Left ventricle myocardium inferior (tissue), 1 donor: ENCODE results near the gene STRIP2. TPM values are rescaled to one million over a fixed set of nuclear protein-coding genes. Genes with fewer than 3 reads are reported as not detected.

Experiments used
- DNase-seq: peaks from one replicate; pipeline ENCODE4 v3.0.0-alpha.2; 2020
- H3K27ac ChIP-seq: fragments of 200-600 bp; replicated peaks from 2 replicates; pipeline ENCODE4 v1.8.0; 2021
- H3K27me3 ChIP-seq: fragments of 200-600 bp; 2 replicates; pipeline ENCODE4 v1.8.0; 2021; ENCODE audit warnings: low read depth
- H3K36me3 ChIP-seq: fragments of 200-600 bp; 2 replicates; pipeline ENCODE4 v1.8.0; 2021
- H3K4me1 ChIP-seq: fragments of 200-600 bp; 2 replicates; pipeline ENCODE4 v1.8.0; 2021
- H3K4me3 ChIP-seq: fragments of 200-600 bp; 2 replicates; pipeline ENCODE4 v1.8.0; 2021; ENCODE audit warnings: mild to moderate bottlenecking, moderate library complexity
- H3K9me3 ChIP-seq: fragments of 200-600 bp; replicated peaks from 2 replicates; pipeline ENCODE4 v1.8.0; 2021
- CTCF ChIP-seq: fragments of 200-600 bp; IDR thresholded peaks from 2 replicates; pipeline ENCODE4 v1.8.0; 2021; ENCODE audit warnings: antibody characterized with exemption, mild to moderate bottlenecking, borderline replicate concordance
- intact Hi-C: fragments of 100-400 bp; cut with micrococcal nuclease; formaldehyde crosslinking; loops from one replicate; pipeline ENCODE4 v1.11.0; 2022
- total RNA-seq: library from RNA; stranded (reverse); fragmentation: NEBNext Ultra II Directional; extraction: Animal tissue kit (Norgen Biotek cat#: 25700); gene quantifications from one replicate; pipeline ENCODE4 v1.2.1, GENCODE V29; 2021
- donor health status: DM: no; HTN: yes; CAD: no; lungs with severe emphysema.

The STRIP2 gene
- total RNA-seq, 1 donor from 2014 or later: 17.1 TPM

GRCh38 chr7:129499999-129500398 lies 65.8 kb downstream of the STRIP2 start:
- Histone ChIP-seq H3K9me3 (no peaks in the 10 kb centered on the region), H3K36me3 (no peaks in the 10 kb centered on the region), H3K27me3 (peaks cover 32% of the 10 kb centered on the region), H3K4me3 (no peak overlapping the region), H3K4me1 (peaks cover 10% of the 10 kb centered on the region), H3K27ac (no peak overlapping the region)
- intact Hi-C loops: no loop called here
- no peak for TF ChIP-seq CTCF
- no peak for DNase-seq

- Histone ChIP-seq H3K27me3 (peaks cover 32% of the 10 kb centered on the region), H3K9me3 (no peaks in the 10 kb centered on the region), H3K27ac (no peak within 1 kb of the TSS), H3K36me3 (no peaks in the 10 kb centered on the region), H3K4me1 (peaks cover 10% of the 10 kb centered on the region), H3K4me3 (peak within 1 kb of the TSS; percentile 72)
- intact Hi-C loops: no loop called here
- no peak for TF ChIP-seq CTCF
- peak; percentile 66 for DNase-seq
Measured at GRCh38 chr7:129501760-129502707, 67.8 kb downstream of the STRIP2 start, which contains the start of gene SMKR1. SMKR1 (plus strand) TSS chr7:129502531; CDS start chr7:129502825, 294 bp downstream.

- Histone ChIP-seq H3K4me3 (peak overlapping the region; percentile 72), H3K9me3 (no peaks in the 10 kb centered on the region), H3K27ac (no peak overlapping the region), H3K4me1 (peaks cover 10% of the 10 kb centered on the region), H3K27me3 (peaks cover 32% of the 10 kb centered on the region), H3K36me3 (no peaks in the 10 kb centered on the region)
- TF ChIP-seq CTCF: no peak
- intact Hi-C loops: no loop called here
- DNase-seq: no peak
Measured at GRCh38 chr7:129502708-129503685, 68.8 kb downstream of the STRIP2 start.

GRCh38 chr7:129503725-129504124 lies 69.5 kb downstream of the STRIP2 start:
- intact Hi-C loops: no loop called here
- Histone ChIP-seq H3K9me3 (no peaks in the 10 kb centered on the region), H3K36me3 (no peaks in the 10 kb centered on the region), H3K27me3 (peaks cover 32% of the 10 kb centered on the region), H3K4me1 (peaks cover 10% of the 10 kb centered on the region), H3K27ac (no peak overlapping the region), H3K4me3 (no peak overlapping the region)
- DNase-seq: no peak
- no peak for TF ChIP-seq CTCF

GRCh38 chr7:129512192-129512591 lies 78.0 kb downstream of the STRIP2 start:
- no peak for DNase-seq
- H3K36me3 ChIP-seq: no peaks in the 10 kb centered on the region
- intact Hi-C loops: no loop called here
- peaks cover 39% of the 10 kb centered on the region for H3K27me3 ChIP-seq
- no peak overlapping the region for H3K4me3 ChIP-seq
- H3K4me1 ChIP-seq: no peaks in the 10 kb centered on the region
- no peak for TF ChIP-seq CTCF
- no peaks in the 10 kb centered on the region for H3K9me3 ChIP-seq
- no peak overlapping the region for H3K27ac ChIP-seq
